MCF 10A (cell line): ENCODE results near the gene MAPK6. TPM values are rescaled to one million over a fixed set of nuclear protein-coding genes. Genes with fewer than 3 reads are reported as not detected.

Source experiments
- BruUV-seq: library from RNA; stranded (reverse); fragments of 400-500 nt; replicated peaks from 2 replicates; lab custom pipeline; 2021; lab: Mats Ljungman, UMichigan
- CTCF ChIA-PET: fragments of 300-600 bp; sonication (Branson Sonifier 250); formaldehyde crosslinking; extraction: SDS; loops from one replicate; lab custom pipeline; 2021; ENCODE audit warnings: antibody characterized with exemption, inconsistent platforms; lab: Yijun Ruan, JAX
- POLR2A ChIA-PET: fragments of 300-600, 350-650 bp; sonication (Branson Sonifier 250); formaldehyde crosslinking; extraction: SDS; loops from one replicate; lab custom pipeline; 2020; ENCODE audit warnings: antibody characterized with exemption, inconsistent platforms; lab: Yijun Ruan, JAX
- DNase-seq: peaks from one replicate; pipeline ENCODE4 v3.0.0-alpha.2; 2018; ENCODE audit not compliant: unreplicated experiment
- H3K27ac Mint-ChIP-seq: one replicate; pipeline ENCODE4 v1.8.0; 2022; ENCODE audit warnings: mild to moderate bottlenecking, low read depth, mixed read lengths; ENCODE audit not compliant: unreplicated experiment
- H3K27me3 Mint-ChIP-seq: one replicate; pipeline ENCODE4 v1.8.0; 2022; ENCODE audit warnings: mixed read lengths; ENCODE audit not compliant: insufficient read depth, unreplicated experiment
- H3K36me3 Mint-ChIP-seq: one replicate; pipeline ENCODE4 v1.8.0; 2022; ENCODE audit warnings: mild to moderate bottlenecking, moderate library complexity, mixed read lengths; ENCODE audit not compliant: insufficient read depth, unreplicated experiment
- H3K4me1 Mint-ChIP-seq: one replicate; pipeline ENCODE4 v1.8.0; 2022; ENCODE audit warnings: mixed read lengths; ENCODE audit not compliant: insufficient read depth, unreplicated experiment
- H3K4me3 Mint-ChIP-seq: one replicate; pipeline ENCODE4 v1.8.0; 2022; ENCODE audit warnings: mild to moderate bottlenecking, moderate library complexity, mixed read lengths; ENCODE audit not compliant: unreplicated experiment
- H3K9me3 Mint-ChIP-seq: one replicate; pipeline ENCODE4 v1.8.0; 2022; ENCODE audit warnings: mixed read lengths; ENCODE audit not compliant: unreplicated experiment
- intact Hi-C: fragments of 100-400 bp; cut with micrococcal nuclease; formaldehyde crosslinking; loops from 2 replicates; pipeline ENCODE4 v1.14.1; 2022
- total RNA-seq: library from RNA; stranded (reverse); gene quantifications from 2 replicates; pipeline ENCODE4 v1.2.3, GENCODE V29; 2022
- TF ChIP-seq, protein P1 (sequence below): fragments of 200-600 bp; IDR thresholded peaks from one replicate; pipeline ENCODE4 v1.8.0; 2022; ENCODE audit warnings: antibody characterized with exemption, mild to moderate bottlenecking; ENCODE audit not compliant: unreplicated experiment

Gene MAPK6
- total RNA-seq, 1 experiment from 2014 or later: 106 TPM

DNA sequence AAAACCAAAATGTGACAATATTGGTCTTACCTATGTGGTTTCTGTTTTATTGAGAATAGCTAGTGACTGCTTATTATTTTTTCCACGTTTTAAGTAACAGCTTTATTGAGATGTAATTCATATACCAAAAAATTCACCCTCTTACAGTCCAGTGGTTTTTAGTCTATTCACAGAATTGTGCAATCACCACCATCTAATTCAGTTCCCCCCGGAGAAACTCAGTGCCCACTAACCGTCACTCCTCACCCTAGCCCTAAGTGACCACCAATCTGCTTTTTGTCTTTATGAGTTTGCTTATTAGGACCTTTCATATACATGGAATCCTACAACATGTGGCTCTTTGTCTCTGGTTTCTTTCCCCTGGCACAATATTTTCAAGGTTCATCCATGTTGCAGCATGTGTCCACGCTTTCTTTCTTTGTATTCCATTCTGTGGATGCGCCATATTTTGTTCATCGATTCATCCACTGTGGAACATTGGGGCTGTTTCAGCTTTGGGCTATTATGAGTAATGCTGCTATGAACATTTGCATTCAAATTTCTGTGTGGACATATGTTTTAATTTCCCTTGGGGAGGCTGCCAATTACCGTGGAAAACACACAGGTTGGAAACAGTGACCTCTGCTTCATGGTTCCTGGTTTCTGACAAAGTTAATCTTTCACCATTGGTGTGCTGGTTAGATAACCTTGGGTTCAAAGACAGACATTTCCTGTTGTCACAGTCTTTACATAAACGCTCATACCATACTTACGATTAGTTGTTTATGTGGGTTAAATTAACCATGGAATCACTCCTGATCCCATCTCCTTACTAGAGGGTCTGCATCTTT, 96.8 kb downstream of the MAPK6 start:
- intact Hi-C loops: no loop called here
- Mint-ChIP-seq H3K27ac (no peak overlapping the region), H3K4me3 (no peak overlapping the region), H3K4me1 (peaks cover 5% of the 10 kb centered on the region), H3K36me3 (peaks cover 6% of the 10 kb centered on the region), H3K27me3 (no peaks in the 10 kb centered on the region), H3K9me3 (no peaks in the 10 kb centered on the region)
- ChIA-PET POLR2A (interaction anchor here (0.6 to 2.0 kb wide), 7 partner anchors 10 to 51 kb away, joined by 3 to 6 read pairs (median 4); no protein-coding TSS in a partner anchor), CTCF (interaction anchor here (1.0 kb wide), 1 partner anchor 25 kb away, joined by 3 read pairs; no protein-coding TSS in a partner anchor)
- BruUV-seq: no TSS peak
- DNase-seq: no peak
- TF ChIP-seq, protein P1, sequence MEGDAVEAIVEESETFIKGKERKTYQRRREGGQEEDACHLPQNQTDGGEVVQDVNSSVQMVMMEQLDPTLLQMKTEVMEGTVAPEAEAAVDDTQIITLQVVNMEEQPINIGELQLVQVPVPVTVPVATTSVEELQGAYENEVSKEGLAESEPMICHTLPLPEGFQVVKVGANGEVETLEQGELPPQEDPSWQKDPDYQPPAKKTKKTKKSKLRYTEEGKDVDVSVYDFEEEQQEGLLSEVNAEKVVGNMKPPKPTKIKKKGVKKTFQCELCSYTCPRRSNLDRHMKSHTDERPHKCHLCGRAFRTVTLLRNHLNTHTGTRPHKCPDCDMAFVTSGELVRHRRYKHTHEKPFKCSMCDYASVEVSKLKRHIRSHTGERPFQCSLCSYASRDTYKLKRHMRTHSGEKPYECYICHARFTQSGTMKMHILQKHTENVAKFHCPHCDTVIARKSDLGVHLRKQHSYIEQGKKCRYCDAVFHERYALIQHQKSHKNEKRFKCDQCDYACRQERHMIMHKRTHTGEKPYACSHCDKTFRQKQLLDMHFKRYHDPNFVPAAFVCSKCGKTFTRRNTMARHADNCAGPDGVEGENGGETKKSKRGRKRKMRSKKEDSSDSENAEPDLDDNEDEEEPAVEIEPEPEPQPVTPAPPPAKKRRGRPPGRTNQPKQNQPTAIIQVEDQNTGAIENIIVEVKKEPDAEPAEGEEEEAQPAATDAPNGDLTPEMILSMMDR: no peak

Other genes with a start within 250 kb of the MAPK6 start
- 93.5 and 94.6 TPM in 2 replicates for gene TMOD3, start 189.6 kb upstream of the MAPK6 start, total RNA-seq
- gene LEO1, start 47.4 kb upstream of the MAPK6 start, total RNA-seq: 24.2 and 29.3 TPM in 2 replicates
- gene BCL2L10, start 93.6 kb downstream of the MAPK6 start, total RNA-seq: 0.42 TPM in 1 of 2 replicates, not detected in the other
- gene GNB5, start 172.2 kb downstream of the MAPK6 start, total RNA-seq: 31.8 and 33.7 TPM in 2 replicates